ENCODE results near the gene CRIP2. TPM values are rescaled to one million over a fixed set of nuclear protein-coding genes. Genes with fewer than 3 reads are reported as not detected.

CRIP2 gene
- total RNA-seq = 173 and 174 TPM in 2 replicates

GRCh38 chr14:105474483-105475268 lies at the start of gene CRIP2:
CRIP2 (plus strand) TSS chr14:105474821; CDS start chr14:105474863, 42 bp downstream.

GRCh38 chr14:105486163-105486973 lies 11.7 kb downstream of the CRIP2 start, which contains the start of gene CRIP1:
CRIP1 (plus strand) TSS chr14:105486886; CDS start chr14:105487260, 374 bp downstream.

GRCh38 chr14:105490572-105491365 lies 16.1 kb downstream of the CRIP2 start, which contains the start of gene TEDC1:
TEDC1 (plus strand) TSS chr14:105491246; CDS start chr14:105491376, 130 bp downstream.

GRCh38 chr14:105525861-105526775 lies 51.5 kb downstream of the CRIP2 start, which contains the start of gene TMEM121:
TMEM121 (plus strand) TSS chr14:105526583; CDS start chr14:105528835, 2,252 bp downstream.

Other genes starting within 250 kb of the CRIP2 start
- gene BTBD6, start 226.3 kb upstream of the CRIP2 start, total RNA-seq = 51.5 and 54.1 TPM in 2 replicates
- 40.3 and 40.8 TPM in 2 replicates for gene BRF1, start 173.8 kb upstream of the CRIP2 start, total RNA-seq
- 52.8 and 54.9 TPM in 2 replicates for gene PACS2, start 160.1 kb upstream of the CRIP2 start, total RNA-seq
- 0.14 and 0.27 TPM in 2 replicates for gene TEX22, start 76.3 kb upstream of the CRIP2 start, total RNA-seq
- 84.2 and 84.6 TPM in 2 replicates for gene MTA1, start 55.0 kb upstream of the CRIP2 start, total RNA-seq
- 0.53 and 0.79 TPM in 2 replicates for gene CRIP1, start 12.1 kb downstream of the CRIP2 start, total RNA-seq
- gene TEDC1, start 16.4 kb downstream of the CRIP2 start, total RNA-seq = 17.8 and 19.0 TPM in 2 replicates
- gene TMEM121, start 51.8 kb downstream of the CRIP2 start, total RNA-seq = 3.7 and 5.7 TPM in 2 replicates